NCI-H1417 (cell line): ENCODE results near the gene TMEM120B.

Experiments used
- DNase-seq, 3 experiments: peaks; one replicate each; lab custom pipeline; 2025; lab: John Stamatoyannopoulos, UW

TMEM120B gene

GRCh38 chr12:121793440-121793837, 80.9 kb downstream of the TMEM120B start, which contains the start of gene RHOF:
Gene RHOF, minus strand, starts transcription at chr12:121793688. Its CDS starts 55 bp downstream, at chr12:121793633.
- DNase-seq: peak in 1 of 3 experiments; percentile 26

- peak; percentile 87 to 92 (median 92) for DNase-seq
Measured at GRCh38 chr12:121793838-121794533, 81.4 kb downstream of the TMEM120B start.

GRCh38 chr12:121794534-121795033, 82.0 kb downstream of the TMEM120B start:
- no peak for DNase-seq

- peak; percentile 83 to 93 (median 87) for DNase-seq
Measured at GRCh38 chr12:121795034-121795968, 82.7 kb downstream of the TMEM120B start.

GRCh38 chr12:121796855-121797751, 84.6 kb downstream of the TMEM120B start:
- peak; percentile 66 to 97 (median 96) for DNase-seq

- peak; percentile 86 to 98 (median 94) for DNase-seq
Measured at GRCh38 chr12:121797937-121798786, 85.6 kb downstream of the TMEM120B start.

GRCh38 chr12:121798787-121799155, 86.2 kb downstream of the TMEM120B start:
- no peak for DNase-seq

GRCh38 chr12:121799156-121799841, 86.7 kb downstream of the TMEM120B start:
- peak; percentile 88 to 93 (median 93) for DNase-seq

- peak; percentile 90 to 91 (median 90) for DNase-seq
Measured at GRCh38 chr12:121799842-121800693, 87.5 kb downstream of the TMEM120B start.

- peak; percentile 57 to 75 (median 70) for DNase-seq
Measured at GRCh38 chr12:121800694-121801594, 88.4 kb downstream of the TMEM120B start.

- DNase-seq: peak; percentile 61 to 92 (median 72)
Measured at GRCh38 chr12:121801595-121802484, 89.3 kb downstream of the TMEM120B start.

- DNase-seq: no peak
Measured at GRCh38 chr12:121802485-121802842, 89.9 kb downstream of the TMEM120B start.

- peak; percentile 97 to 99 (median 98) for DNase-seq
Measured at GRCh38 chr12:121802843-121803698, 90.5 kb downstream of the TMEM120B start.

- DNase-seq: peak; percentile 35 to 80 (median 74)
Measured at GRCh38 chr12:121803861-121804416, 91.4 kb downstream of the TMEM120B start, which contains the start of gene SETD1B. Gene SETD1B, plus strand, starts transcription at chr12:121804009. Its CDS starts 729 bp downstream, at chr12:121804738.

GRCh38 chr12:121804417-121805111, 92.0 kb downstream of the TMEM120B start:
- DNase-seq: peak; percentile 30 to 73 (median 62)
